ENCODE measurements around the gene ETV6.

Gene ETV6

DNA sequence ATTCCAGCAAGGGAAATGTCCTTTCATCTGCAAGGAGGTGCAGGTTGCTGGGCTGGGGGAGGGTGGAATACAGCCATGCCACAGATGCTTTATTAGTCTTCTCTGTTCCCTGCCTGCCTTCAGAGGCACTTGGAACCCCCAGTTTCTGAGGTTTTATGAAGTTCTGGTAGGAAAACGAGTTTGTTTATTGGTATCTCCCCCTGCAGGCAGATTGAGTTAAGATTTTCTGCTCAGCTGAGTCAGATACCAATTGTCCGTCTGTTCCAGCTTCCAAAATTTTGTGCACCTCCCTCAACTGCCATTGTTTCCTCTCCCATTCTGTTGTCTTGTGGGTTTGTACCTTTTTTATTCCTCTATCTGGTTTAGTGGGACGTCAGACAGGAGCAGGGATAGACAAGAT is 155.6 kb downstream of the ETV6 start:
- no peak for TF ChIP-seq ZFX (IDR thresholded peaks at IDR 0.05; ENCODE audit: borderline replicate concordance)
- TF ChIP-seq, protein P1, sequence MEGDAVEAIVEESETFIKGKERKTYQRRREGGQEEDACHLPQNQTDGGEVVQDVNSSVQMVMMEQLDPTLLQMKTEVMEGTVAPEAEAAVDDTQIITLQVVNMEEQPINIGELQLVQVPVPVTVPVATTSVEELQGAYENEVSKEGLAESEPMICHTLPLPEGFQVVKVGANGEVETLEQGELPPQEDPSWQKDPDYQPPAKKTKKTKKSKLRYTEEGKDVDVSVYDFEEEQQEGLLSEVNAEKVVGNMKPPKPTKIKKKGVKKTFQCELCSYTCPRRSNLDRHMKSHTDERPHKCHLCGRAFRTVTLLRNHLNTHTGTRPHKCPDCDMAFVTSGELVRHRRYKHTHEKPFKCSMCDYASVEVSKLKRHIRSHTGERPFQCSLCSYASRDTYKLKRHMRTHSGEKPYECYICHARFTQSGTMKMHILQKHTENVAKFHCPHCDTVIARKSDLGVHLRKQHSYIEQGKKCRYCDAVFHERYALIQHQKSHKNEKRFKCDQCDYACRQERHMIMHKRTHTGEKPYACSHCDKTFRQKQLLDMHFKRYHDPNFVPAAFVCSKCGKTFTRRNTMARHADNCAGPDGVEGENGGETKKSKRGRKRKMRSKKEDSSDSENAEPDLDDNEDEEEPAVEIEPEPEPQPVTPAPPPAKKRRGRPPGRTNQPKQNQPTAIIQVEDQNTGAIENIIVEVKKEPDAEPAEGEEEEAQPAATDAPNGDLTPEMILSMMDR (IDR thresholded peaks at IDR 0.05) = peak; percentile 15; the same call in 1 of the 2 replicates
- H3K27ac ChIP-seq = peak overlapping the region; percentile 32; the same call in 1 of the 2 replicates

DNA sequence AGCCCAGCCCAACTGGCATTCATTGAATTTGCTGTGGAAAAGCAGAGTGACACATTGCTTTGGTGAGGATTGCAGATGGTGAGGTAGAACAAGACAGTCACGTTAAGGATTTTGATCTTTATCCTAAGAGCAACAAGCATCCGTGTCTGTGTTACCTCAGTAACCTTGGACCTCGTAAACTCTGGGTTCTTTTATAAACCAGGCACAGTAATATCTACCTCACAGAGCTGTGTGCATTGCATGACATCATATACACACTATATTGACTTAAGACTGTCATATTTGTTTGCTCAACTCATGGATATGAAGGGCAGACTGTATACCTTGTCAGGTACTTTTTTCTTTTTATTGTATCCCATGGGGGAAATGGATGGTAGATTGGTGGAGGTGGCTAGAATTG is 156.2 kb downstream of the ETV6 start:
- H3K27ac ChIP-seq = peak overlapping the region; percentile 32; the same call in 1 of the 2 replicates
- TF ChIP-seq, protein P1 (IDR thresholded peaks at IDR 0.05) = no peak
- TF ChIP-seq ZFX (IDR thresholded peaks at IDR 0.05; ENCODE audit: borderline replicate concordance) = no peak

- H3K27ac ChIP-seq = no peak overlapping the region
- TF ChIP-seq, protein P1 (IDR thresholded peaks at IDR 0.05) = no peak
- TF ChIP-seq ZFX (IDR thresholded peaks at IDR 0.05; ENCODE audit: borderline replicate concordance) = no peak
Measured at GRCh38 chr12:11807458-11807857, 158.0 kb downstream of the ETV6 start.

GRCh38 chr12:11808931-11809330 is 159.5 kb downstream of the ETV6 start:
- TF ChIP-seq ZFX (IDR thresholded peaks at IDR 0.05; ENCODE audit: borderline replicate concordance) = no peak
- H3K27ac ChIP-seq = no peak overlapping the region

DNA sequence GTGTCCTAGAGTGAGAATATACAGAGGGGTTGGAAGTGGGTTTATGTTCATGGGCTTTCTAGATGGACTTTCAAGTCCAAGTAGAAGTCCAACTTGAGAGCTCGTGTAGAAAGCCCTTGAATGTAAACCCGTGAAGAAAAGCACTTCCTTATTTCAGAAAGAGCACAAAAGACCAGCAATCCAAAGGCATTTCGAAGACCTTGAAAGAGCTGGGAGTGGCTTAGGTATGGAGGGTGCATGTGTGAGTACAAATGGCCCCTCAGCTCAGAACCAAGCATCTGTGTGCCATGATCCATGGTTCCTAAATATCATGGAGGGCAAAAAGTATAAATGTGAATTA is 160.7 kb downstream of the ETV6 start:
- no peak overlapping the region for H3K27ac ChIP-seq
- TF ChIP-seq, protein P1 (IDR thresholded peaks at IDR 0.05) = no peak

DNA sequence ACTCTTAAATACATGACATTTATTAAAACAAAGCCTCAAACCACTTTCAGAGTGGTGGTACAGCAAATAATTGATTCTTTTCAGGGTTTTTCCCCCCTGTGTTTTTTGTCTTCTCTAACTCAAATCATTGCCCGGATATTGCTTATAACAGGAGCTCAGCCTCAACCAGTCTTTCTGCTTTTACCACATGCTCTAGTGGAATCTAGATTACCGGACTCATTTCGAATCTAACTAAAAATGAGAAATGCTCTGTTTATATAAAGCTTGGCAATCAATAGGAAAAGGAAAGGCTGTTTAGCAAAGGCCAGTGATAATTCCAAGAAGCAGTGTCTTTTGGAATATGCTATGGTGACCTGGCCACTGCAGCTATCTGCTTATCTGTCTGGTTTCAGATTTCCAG is 161.5 kb downstream of the ETV6 start:
- no peak for TF ChIP-seq ZFX (IDR thresholded peaks at IDR 0.05; ENCODE audit: borderline replicate concordance)
- no peak overlapping the region for H3K27ac ChIP-seq

- no peak for TF ChIP-seq ZFX (IDR thresholded peaks at IDR 0.05; ENCODE audit: borderline replicate concordance)
- TF ChIP-seq, protein P1 (IDR thresholded peaks at IDR 0.05) = no peak
- H3K27ac ChIP-seq = no peak overlapping the region
Measured at GRCh38 chr12:11812241-11812585, 162.7 kb downstream of the ETV6 start.

DNA sequence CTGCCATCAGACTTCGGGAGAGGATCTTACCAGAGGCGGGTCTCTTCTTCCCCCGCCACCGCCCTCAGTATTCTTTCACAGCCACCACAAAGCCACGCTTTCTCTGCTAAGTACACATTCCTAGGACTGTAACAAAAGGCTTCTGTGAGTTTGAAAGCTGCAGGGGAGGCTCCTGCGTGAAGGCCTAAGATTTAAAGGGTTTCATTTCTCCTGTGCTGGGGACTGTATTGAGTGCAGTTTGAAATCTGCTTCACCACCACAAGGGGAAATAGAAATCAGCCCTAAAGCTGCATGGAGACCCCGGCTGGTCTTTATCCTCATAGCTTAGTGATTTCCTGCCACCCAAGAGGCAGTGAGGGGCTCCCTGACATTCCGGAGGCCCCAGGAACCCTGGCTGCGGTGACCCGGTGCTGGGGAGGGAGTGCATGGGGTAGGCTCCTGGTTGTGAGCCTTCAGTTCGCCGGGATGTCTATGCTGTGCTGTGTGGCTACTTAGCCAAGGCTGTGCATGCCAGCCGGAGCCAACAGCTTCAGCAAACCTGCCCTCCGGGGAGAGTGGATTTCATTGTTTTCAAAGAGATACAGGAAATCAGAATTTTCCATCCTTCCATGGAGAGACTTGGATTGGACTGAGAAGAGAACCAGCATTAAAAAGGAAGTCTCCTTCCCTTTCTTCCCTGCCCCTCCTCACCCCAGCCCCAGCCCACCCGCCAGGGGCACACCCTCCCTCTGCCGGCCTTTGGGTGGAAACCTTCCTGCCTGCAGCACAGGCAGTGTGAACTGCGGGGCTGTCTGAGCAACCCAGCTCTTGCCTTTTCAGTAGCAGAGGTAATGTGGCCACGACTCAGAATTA is 163.3 kb downstream of the ETV6 start:
- no peak overlapping the region for H3K27ac ChIP-seq
- TF ChIP-seq, protein P1 (IDR thresholded peaks at IDR 0.05) = no peak
- no peak for TF ChIP-seq ZFX (IDR thresholded peaks at IDR 0.05; ENCODE audit: borderline replicate concordance)
